Measurements from ENCODE around the gene SDHB.

SDHB gene

GRCh38 chr1:16993521-16994038, 60.3 kb downstream of the SDHB start:
- no peaks in the 10 kb centered on the region for H3K27me3 ChIP-seq (ENCODE audit: control insufficient read depth in 5 of 5, insufficient read depth in 4 of 5, low read length in 5 of 5)
- no peak overlapping the region for H3K9ac ChIP-seq (ENCODE audit: low read length in 5 of 5)
- no peak overlapping the region for H3K27ac ChIP-seq (ENCODE audit: low read depth, low read length)
- H3K36me3 ChIP-seq (ENCODE audit: control insufficient read depth in 5 of 5, insufficient read depth in 5 of 5, low read length in 5 of 5): peaks cover 0 to 84% (median 63%) of the 10 kb centered on the region in 5 donors
- no peaks in the 10 kb centered on the region for H3K9me3 ChIP-seq (ENCODE audit: control insufficient read depth in 5 of 5, low read length in 5 of 5)
- no peaks in the 10 kb centered on the region for H3K4me1 ChIP-seq (ENCODE audit: control insufficient read depth in 5 of 5, insufficient read depth in 5 of 5, low read length in 5 of 5)
- no peak overlapping the region for H3K4me3 ChIP-seq (ENCODE audit: low read depth in 1 of 5, low read length in 5 of 5)

- peaks cover 0 to 83% (median 62%) of the 10 kb centered on the region in 5 donors for H3K36me3 ChIP-seq (ENCODE audit: control insufficient read depth in 5 of 5, insufficient read depth in 5 of 5, low read length in 5 of 5)
- no peaks in the 10 kb centered on the region for H3K4me1 ChIP-seq (ENCODE audit: control insufficient read depth in 5 of 5, insufficient read depth in 5 of 5, low read length in 5 of 5)
- no peak overlapping the region for H3K4me3 ChIP-seq (ENCODE audit: low read depth in 1 of 5, low read length in 5 of 5)
- no peak overlapping the region for H3K27ac ChIP-seq (ENCODE audit: low read depth, low read length)
- no peak overlapping the region for H3K9ac ChIP-seq (ENCODE audit: low read length in 5 of 5)
- H3K9me3 ChIP-seq (ENCODE audit: control insufficient read depth in 5 of 5, low read length in 5 of 5): no peaks in the 10 kb centered on the region
- H3K27me3 ChIP-seq (ENCODE audit: control insufficient read depth in 5 of 5, insufficient read depth in 4 of 5, low read length in 5 of 5): no peaks in the 10 kb centered on the region
These were observed 61.2 kb downstream of the SDHB start for GRCh38 chr1:16992675-16993074.

DNA sequence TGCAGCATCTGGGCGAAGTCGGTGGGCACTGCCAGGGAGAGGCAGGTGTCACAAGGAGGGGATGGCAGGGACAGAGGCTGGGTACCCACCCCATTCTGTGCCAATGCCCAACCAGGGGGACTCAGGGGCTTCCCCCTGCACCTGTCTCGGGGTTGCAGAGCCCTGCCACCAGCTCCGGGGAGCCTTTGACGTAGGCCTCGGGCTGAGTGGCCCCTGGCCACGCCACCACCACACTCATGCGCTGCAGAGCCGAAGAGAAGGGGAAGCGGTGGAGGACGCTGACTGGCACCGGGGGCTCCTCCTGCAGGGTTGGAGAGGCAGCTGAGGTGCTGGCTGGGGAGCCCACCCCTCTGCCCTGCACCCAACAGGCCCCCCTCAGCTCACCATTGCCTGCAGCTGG, 61.7 kb downstream of the SDHB start:
- Histone ChIP-seq H3K36me3 (ENCODE audit: control insufficient read depth in 5 of 5, insufficient read depth in 5 of 5, low read length in 5 of 5) (peaks cover 0 to 84% (median 65%) of the 10 kb centered on the region in 5 donors), H3K27ac (ENCODE audit: low read depth, low read length) (no peak overlapping the region), H3K9ac (ENCODE audit: low read length in 5 of 5) (no peak overlapping the region)

DNA sequence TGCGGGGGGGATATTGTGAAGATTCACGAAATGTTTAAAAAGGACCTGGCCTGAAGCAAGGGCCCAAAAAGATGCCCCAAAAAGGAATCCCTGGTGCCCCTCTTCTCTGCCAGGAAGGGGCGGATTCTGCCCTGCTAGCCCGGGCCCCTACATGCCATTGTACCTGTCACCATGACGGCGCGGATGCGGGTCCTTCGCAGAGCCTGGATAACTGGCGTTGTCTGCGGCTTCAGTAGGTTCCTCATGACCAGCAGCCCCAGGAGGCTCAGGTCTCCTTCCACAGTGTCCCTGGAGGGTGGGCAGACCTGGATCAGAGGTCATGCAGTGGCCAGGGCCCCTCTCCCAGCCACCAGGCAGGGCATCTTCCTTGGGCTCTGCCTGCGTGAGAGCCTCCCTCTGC, 62.3 kb downstream of the SDHB start:
- no peak overlapping the region for H3K9ac ChIP-seq (ENCODE audit: low read length in 5 of 5)
- H3K4me1 ChIP-seq (ENCODE audit: control insufficient read depth in 5 of 5, insufficient read depth in 5 of 5, low read length in 5 of 5): no peaks in the 10 kb centered on the region
- H3K27me3 ChIP-seq (ENCODE audit: control insufficient read depth in 5 of 5, insufficient read depth in 4 of 5, low read length in 5 of 5): no peaks in the 10 kb centered on the region
- H3K4me3 ChIP-seq (ENCODE audit: low read depth in 1 of 5, low read length in 5 of 5): no peak overlapping the region
- no peaks in the 10 kb centered on the region for H3K9me3 ChIP-seq (ENCODE audit: control insufficient read depth in 5 of 5, low read length in 5 of 5)
- no peak overlapping the region for H3K27ac ChIP-seq (ENCODE audit: low read depth, low read length)
- peaks cover 0 to 84% (median 65%) of the 10 kb centered on the region in 5 donors for H3K36me3 ChIP-seq (ENCODE audit: control insufficient read depth in 5 of 5, insufficient read depth in 5 of 5, low read length in 5 of 5)

More for the DNA sequence above, 61.7 kb downstream of the SDHB start:
- Histone ChIP-seq H3K9me3 (ENCODE audit: control insufficient read depth in 5 of 5, low read length in 5 of 5) (no peaks in the 10 kb centered on the region), H3K4me1 (ENCODE audit: control insufficient read depth in 5 of 5, insufficient read depth in 5 of 5, low read length in 5 of 5) (no peaks in the 10 kb centered on the region), H3K4me3 (ENCODE audit: low read depth in 1 of 5, low read length in 5 of 5) (no peak overlapping the region), H3K27me3 (ENCODE audit: control insufficient read depth in 5 of 5, insufficient read depth in 4 of 5, low read length in 5 of 5) (no peaks in the 10 kb centered on the region)

DNA sequence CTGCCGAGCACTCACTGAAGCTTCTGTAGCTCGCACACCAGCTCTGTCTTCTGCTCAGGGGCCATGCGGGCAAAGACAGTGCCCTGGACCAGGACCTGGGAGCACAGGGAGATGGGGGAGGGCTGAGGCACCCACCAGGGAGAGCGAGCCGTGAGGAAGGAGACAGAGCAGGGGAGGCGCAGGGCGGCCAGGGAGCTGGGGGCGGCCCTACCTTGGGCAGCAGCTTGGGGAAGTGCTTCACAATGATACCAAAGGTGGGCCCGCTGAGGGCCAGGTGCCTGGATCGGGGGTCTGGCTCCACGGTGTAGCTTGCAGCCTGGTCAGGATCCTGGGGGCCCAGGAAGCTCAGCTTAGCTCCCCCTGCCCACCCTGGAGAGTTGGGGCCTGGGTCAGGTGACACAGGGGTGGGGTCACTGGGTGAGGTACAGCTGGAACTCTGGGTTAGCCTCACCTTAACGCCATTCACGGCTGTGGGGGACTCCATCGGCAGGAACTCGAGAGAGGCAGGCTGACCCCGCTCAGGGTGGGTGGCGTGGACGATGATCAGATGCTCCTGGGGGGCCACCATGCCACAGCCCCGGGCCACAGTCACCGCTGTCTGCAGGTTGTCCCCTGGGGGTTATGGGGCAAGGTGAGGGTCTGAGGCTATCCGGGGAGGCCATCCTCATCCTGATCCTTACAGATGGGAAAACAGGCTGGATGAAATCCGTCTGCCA, 64.0 kb downstream of the SDHB start:
- H3K36me3 ChIP-seq (ENCODE audit: control insufficient read depth in 5 of 5, insufficient read depth in 5 of 5, low read length in 5 of 5): peaks cover 0 to 78% (median 60%) of the 10 kb centered on the region in 5 donors
- peak overlapping the region in 1 of 5 donors; percentile 41 for H3K9ac ChIP-seq (ENCODE audit: low read length in 5 of 5)
- no peaks in the 10 kb centered on the region for H3K9me3 ChIP-seq (ENCODE audit: control insufficient read depth in 5 of 5, low read length in 5 of 5)
- no peaks in the 10 kb centered on the region for H3K27me3 ChIP-seq (ENCODE audit: control insufficient read depth in 5 of 5, insufficient read depth in 4 of 5, low read length in 5 of 5)
- H3K4me1 ChIP-seq (ENCODE audit: control insufficient read depth in 5 of 5, insufficient read depth in 5 of 5, low read length in 5 of 5): peaks cover 0 to 4% (median 3%) of the 10 kb centered on the region in 5 donors
- H3K27ac ChIP-seq (ENCODE audit: low read depth, low read length): no peak overlapping the region
- H3K4me3 ChIP-seq (ENCODE audit: low read depth in 1 of 5, low read length in 5 of 5): no peak overlapping the region

DNA sequence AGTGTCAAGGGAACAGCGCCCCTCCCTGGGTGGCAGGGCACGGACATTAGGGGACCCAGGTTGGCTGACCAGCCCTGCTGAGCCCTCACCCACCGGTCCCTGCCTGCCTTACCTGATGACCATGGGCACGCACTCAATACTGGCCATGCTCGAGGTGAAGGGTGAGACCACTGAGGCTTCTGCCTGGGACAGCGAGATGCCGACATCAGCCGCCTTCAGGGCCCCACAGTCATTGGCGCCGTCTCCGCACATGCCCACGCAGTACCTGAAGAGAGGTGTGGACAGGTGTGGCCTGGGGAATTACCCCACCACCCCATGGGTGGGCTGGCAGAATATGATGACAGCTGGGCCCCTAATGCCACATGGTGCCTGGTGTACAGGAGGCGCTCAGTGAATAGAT, 65.6 kb downstream of the SDHB start:
- H3K27me3 ChIP-seq (ENCODE audit: control insufficient read depth in 5 of 5, insufficient read depth in 4 of 5, low read length in 5 of 5): no peaks in the 10 kb centered on the region
- peaks cover 0 to 69% (median 57%) of the 10 kb centered on the region in 5 donors for H3K36me3 ChIP-seq (ENCODE audit: control insufficient read depth in 5 of 5, insufficient read depth in 5 of 5, low read length in 5 of 5)
- H3K9me3 ChIP-seq (ENCODE audit: control insufficient read depth in 5 of 5, low read length in 5 of 5): no peaks in the 10 kb centered on the region

GRCh38 chr1:16986962-16987361, 66.9 kb downstream of the SDHB start:
- no peaks in the 10 kb centered on the region for H3K9me3 ChIP-seq (ENCODE audit: control insufficient read depth in 5 of 5, low read length in 5 of 5)
- no peak overlapping the region for H3K4me3 ChIP-seq (ENCODE audit: low read depth in 1 of 5, low read length in 5 of 5)
- H3K4me1 ChIP-seq (ENCODE audit: control insufficient read depth in 5 of 5, insufficient read depth in 5 of 5, low read length in 5 of 5): peaks cover 2 to 13% (median 10%) of the 10 kb centered on the region in 5 donors
- H3K27ac ChIP-seq (ENCODE audit: low read depth, low read length): no peak overlapping the region
- no peak overlapping the region for H3K9ac ChIP-seq (ENCODE audit: low read length in 5 of 5)
- peaks cover 0 to 60% (median 51%) of the 10 kb centered on the region in 5 donors for H3K36me3 ChIP-seq (ENCODE audit: control insufficient read depth in 5 of 5, insufficient read depth in 5 of 5, low read length in 5 of 5)
- no peaks in the 10 kb centered on the region for H3K27me3 ChIP-seq (ENCODE audit: control insufficient read depth in 5 of 5, insufficient read depth in 4 of 5, low read length in 5 of 5)

More for the DNA sequence above, 65.6 kb downstream of the SDHB start:
- Histone ChIP-seq H3K4me3 (ENCODE audit: low read depth in 1 of 5, low read length in 5 of 5) (no peak overlapping the region), H3K4me1 (ENCODE audit: control insufficient read depth in 5 of 5, insufficient read depth in 5 of 5, low read length in 5 of 5) (peaks cover 2 to 13% (median 10%) of the 10 kb centered on the region in 5 donors), H3K9ac (ENCODE audit: low read length in 5 of 5) (no peak overlapping the region), H3K27ac (ENCODE audit: low read depth, low read length) (no peak overlapping the region)

DNA sequence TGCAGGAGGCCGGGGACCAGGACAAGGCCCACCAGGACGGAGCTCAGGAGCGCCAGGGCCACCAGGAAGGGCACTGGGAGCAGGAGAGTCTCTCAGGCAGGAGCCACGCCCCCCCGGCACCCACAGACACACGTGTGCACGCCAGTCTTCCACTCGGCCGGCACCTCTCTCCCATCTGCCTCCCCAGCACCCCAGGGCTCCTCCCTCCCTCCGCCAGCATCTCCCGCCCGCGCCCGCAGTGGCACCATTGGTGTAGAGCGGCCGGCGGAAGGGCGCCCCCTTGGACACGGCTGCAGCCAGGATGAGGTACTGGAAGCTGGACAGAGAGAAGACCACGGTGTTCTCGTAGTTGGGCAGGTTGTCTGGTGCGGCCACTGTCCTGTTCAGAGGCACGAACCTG, 67.3 kb downstream of the SDHB start:
- Histone ChIP-seq H3K9ac (ENCODE audit: low read length in 5 of 5) (no peak overlapping the region), H3K9me3 (ENCODE audit: control insufficient read depth in 5 of 5, low read length in 5 of 5) (no peaks in the 10 kb centered on the region), H3K4me1 (ENCODE audit: control insufficient read depth in 5 of 5, insufficient read depth in 5 of 5, low read length in 5 of 5) (peaks cover 2 to 13% (median 10%) of the 10 kb centered on the region in 5 donors), H3K27me3 (ENCODE audit: control insufficient read depth in 5 of 5, insufficient read depth in 4 of 5, low read length in 5 of 5) (no peaks in the 10 kb centered on the region), H3K36me3 (ENCODE audit: control insufficient read depth in 5 of 5, insufficient read depth in 5 of 5, low read length in 5 of 5) (peaks cover 0 to 56% (median 47%) of the 10 kb centered on the region in 5 donors), H3K4me3 (ENCODE audit: low read depth in 1 of 5, low read length in 5 of 5) (no peak overlapping the region), H3K27ac (ENCODE audit: low read depth, low read length) (no peak overlapping the region)

GRCh38 chr1:16986113-16986512, 67.7 kb downstream of the SDHB start:
- no peak overlapping the region for H3K4me3 ChIP-seq (ENCODE audit: low read depth in 1 of 5, low read length in 5 of 5)
- no peak overlapping the region for H3K27ac ChIP-seq (ENCODE audit: low read depth, low read length)
- peaks cover 0 to 51% (median 42%) of the 10 kb centered on the region in 5 donors for H3K36me3 ChIP-seq (ENCODE audit: control insufficient read depth in 5 of 5, insufficient read depth in 5 of 5, low read length in 5 of 5)
- H3K9me3 ChIP-seq (ENCODE audit: control insufficient read depth in 5 of 5, low read length in 5 of 5): no peaks in the 10 kb centered on the region
- peaks cover 2 to 13% (median 10%) of the 10 kb centered on the region in 5 donors for H3K4me1 ChIP-seq (ENCODE audit: control insufficient read depth in 5 of 5, insufficient read depth in 5 of 5, low read length in 5 of 5)
- peaks cover 0 to under 1% (median 0%) of the 10 kb centered on the region in 5 donors for H3K27me3 ChIP-seq (ENCODE audit: control insufficient read depth in 5 of 5, insufficient read depth in 4 of 5, low read length in 5 of 5)
- no peak overlapping the region for H3K9ac ChIP-seq (ENCODE audit: low read length in 5 of 5)

DNA sequence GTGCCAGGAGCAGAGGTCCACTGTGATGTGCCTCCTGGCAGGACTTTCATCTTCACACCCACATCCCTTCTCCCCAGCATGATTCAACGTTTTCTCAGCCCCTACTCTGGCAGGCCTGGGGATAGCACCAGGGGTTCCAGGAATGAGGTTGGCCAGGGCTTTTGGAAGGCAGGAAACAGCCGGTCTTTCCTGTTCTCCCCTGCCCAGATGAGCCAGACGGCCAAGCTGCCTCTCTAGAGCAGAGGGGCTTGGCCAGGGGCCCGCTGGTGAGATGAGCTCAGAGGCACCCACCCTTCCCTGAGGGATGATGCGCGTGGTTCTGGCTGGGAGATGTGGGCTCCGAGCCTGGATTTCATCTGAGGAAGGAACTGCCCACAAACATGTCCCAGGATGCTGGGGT, 69.1 kb downstream of the SDHB start:
- Histone ChIP-seq H3K4me3 (ENCODE audit: low read depth in 1 of 5, low read length in 5 of 5) (no peak overlapping the region), H3K27ac (ENCODE audit: low read depth, low read length) (no peak overlapping the region), H3K27me3 (ENCODE audit: control insufficient read depth in 5 of 5, insufficient read depth in 4 of 5, low read length in 5 of 5) (peaks cover 0 to 5% (median under 1%) of the 10 kb centered on the region in 5 donors), H3K9ac (ENCODE audit: low read length in 5 of 5) (peak overlapping the region in 2 of 5 donors; percentile 55 to 62), H3K36me3 (ENCODE audit: control insufficient read depth in 5 of 5, insufficient read depth in 5 of 5, low read length in 5 of 5) (peaks cover 0 to 39% (median 32%) of the 10 kb centered on the region in 5 donors), H3K4me1 (ENCODE audit: control insufficient read depth in 5 of 5, insufficient read depth in 5 of 5, low read length in 5 of 5) (peaks cover 2 to 19% (median 11%) of the 10 kb centered on the region in 5 donors), H3K9me3 (ENCODE audit: control insufficient read depth in 5 of 5, low read length in 5 of 5) (no peaks in the 10 kb centered on the region)

Data from subcutaneous abdominal adipose tissue (tissue), 5 donors.